ENCODE results near the gene DNAH17.
A peak's percentile ranks its signal among the peaks of the same experiment; 100 is the strongest.

DNAH17 gene

GRCh38 chr17:78381601-78382232, 195.5 kb downstream of the DNAH17 start:
- no peak for DNase-seq

- no peak for DNase-seq
These were observed 196.8 kb downstream of the DNAH17 start for GRCh38 chr17:78380370-78380769.

- DNase-seq = no peak
These were observed 198.1 kb downstream of the DNAH17 start for GRCh38 chr17:78379131-78379491.

- DNase-seq = peak; percentile 85
These were observed 198.7 kb downstream of the DNAH17 start, which contains the start of gene PGS1 for GRCh38 chr17:78378225-78379130. TSS of gene PGS1 (plus strand) at chr17:78378649. CDS start at chr17:78378666, 17 bp downstream.

- peak; percentile 35 for DNase-seq
These were observed 199.4 kb downstream of the DNAH17 start for GRCh38 chr17:78377858-78378224.

- DNase-seq = no peak
These were observed 201.0 kb downstream of the DNAH17 start for GRCh38 chr17:78376161-78376560.

GRCh38 chr17:78375401-78376151, 201.6 kb downstream of the DNAH17 start:
- DNase-seq = no peak

GRCh38 chr17:78374631-78375274, 202.4 kb downstream of the DNAH17 start:
- DNase-seq = no peak

- DNase-seq = no peak
These were observed 203.0 kb downstream of the DNAH17 start for GRCh38 chr17:78374189-78374588.

Measured in NCI-H82 (cell line).